Measurements from ENCODE around the gene MYCBP. TPM values are rescaled to one million over a fixed set of nuclear protein-coding genes. Genes with fewer than 3 reads are reported as not detected.

MYCBP gene
- total and polyA plus RNA-seq, 11 donors = 3.0 to 26.2 (median 11.1) TPM

DNA sequence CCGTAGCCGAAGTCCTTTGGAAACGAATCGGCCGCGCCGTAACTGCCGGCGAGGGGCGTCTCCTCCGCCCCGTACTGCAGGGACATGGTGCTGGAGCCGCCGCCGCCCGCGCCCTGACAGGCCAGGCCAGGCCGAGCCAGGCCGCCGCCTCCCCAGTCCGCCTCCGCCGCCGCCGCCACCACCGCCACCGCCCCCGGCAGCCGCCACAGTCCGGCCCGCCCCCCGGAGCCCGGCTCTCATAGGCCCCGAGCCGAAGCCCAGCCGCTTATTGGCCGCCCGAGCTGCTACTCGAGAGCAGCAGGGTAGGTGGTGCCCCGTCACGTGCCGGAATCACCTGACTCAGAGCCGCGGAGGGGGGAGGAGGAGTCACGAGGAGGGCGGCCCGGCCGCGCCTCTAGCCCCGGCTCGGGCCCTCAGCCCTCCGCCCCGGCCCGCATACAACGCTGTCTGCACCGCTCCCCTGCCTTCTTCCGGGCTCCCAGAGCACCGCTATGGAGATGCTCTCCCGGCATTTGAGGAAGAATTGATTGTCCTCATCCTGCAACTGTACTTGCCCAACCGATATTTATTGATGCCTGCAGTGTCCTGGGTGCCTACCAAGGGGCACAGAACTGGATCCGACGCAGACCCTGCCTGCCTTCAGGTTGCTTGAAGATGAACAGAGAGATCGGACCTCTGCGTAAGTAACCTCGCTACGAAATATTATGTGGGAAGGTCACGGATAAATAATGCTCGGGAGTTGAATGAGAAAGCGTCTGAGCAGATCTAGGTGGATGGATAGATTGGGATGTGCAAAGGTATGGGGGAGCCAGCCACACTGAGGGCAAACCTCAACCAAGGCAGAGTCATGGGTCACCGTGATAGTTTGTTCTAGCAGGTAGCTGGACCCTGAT is 13.3 kb downstream of the MYCBP start, which contains the start of gene RRAGC:
TSS of gene RRAGC (minus strand) at position 212 of the 893 bp plus-strand sequence. CDS start at position 86, 126 bp downstream.
- intact Hi-C loops (cut with DNase I) = loop anchor here in 8 of 10 donors (2.0 to 10.0 kb wide), 8 partner anchors 132 to 232 kb away; partner anchors contain the start of genes AKIRIN1 (in 3 of the 8) and NDUFS5 (in 1 of the 8)
- peak; percentile 100 for DNase-seq
- ATAC-seq = peak; percentile 96 to 99 (median 98)
- WGBS, 4 donors = 0 to 1% (median 1%) methylated on average over 13 to 70 of the region's 70 CpGs
- Histone ChIP-seq H3K9me3 (no peaks in the 10 kb centered on the region), H3K4me3 (peak within 1 kb of the TSS; percentile 81 to 99 (median 92)), H3K36me3 (peaks cover 0 to 33% (median 21%) of the 10 kb centered on the region in 9 donors), H3K27ac (peak within 1 kb of the TSS; percentile 56 to 96 (median 88)), H3K27me3 (no peaks in the 10 kb centered on the region), H3K4me1 (peaks cover 2 to 75% (median 48%) of the 10 kb centered on the region in 12 donors)
- peak in 1 of 2 donors; percentile 63 for TF ChIP-seq POLR2A (IDR thresholded peaks at IDR 0.05)
- TF ChIP-seq, protein P1, sequence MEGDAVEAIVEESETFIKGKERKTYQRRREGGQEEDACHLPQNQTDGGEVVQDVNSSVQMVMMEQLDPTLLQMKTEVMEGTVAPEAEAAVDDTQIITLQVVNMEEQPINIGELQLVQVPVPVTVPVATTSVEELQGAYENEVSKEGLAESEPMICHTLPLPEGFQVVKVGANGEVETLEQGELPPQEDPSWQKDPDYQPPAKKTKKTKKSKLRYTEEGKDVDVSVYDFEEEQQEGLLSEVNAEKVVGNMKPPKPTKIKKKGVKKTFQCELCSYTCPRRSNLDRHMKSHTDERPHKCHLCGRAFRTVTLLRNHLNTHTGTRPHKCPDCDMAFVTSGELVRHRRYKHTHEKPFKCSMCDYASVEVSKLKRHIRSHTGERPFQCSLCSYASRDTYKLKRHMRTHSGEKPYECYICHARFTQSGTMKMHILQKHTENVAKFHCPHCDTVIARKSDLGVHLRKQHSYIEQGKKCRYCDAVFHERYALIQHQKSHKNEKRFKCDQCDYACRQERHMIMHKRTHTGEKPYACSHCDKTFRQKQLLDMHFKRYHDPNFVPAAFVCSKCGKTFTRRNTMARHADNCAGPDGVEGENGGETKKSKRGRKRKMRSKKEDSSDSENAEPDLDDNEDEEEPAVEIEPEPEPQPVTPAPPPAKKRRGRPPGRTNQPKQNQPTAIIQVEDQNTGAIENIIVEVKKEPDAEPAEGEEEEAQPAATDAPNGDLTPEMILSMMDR (IDR thresholded peaks at IDR 0.05) = no peak

DNA sequence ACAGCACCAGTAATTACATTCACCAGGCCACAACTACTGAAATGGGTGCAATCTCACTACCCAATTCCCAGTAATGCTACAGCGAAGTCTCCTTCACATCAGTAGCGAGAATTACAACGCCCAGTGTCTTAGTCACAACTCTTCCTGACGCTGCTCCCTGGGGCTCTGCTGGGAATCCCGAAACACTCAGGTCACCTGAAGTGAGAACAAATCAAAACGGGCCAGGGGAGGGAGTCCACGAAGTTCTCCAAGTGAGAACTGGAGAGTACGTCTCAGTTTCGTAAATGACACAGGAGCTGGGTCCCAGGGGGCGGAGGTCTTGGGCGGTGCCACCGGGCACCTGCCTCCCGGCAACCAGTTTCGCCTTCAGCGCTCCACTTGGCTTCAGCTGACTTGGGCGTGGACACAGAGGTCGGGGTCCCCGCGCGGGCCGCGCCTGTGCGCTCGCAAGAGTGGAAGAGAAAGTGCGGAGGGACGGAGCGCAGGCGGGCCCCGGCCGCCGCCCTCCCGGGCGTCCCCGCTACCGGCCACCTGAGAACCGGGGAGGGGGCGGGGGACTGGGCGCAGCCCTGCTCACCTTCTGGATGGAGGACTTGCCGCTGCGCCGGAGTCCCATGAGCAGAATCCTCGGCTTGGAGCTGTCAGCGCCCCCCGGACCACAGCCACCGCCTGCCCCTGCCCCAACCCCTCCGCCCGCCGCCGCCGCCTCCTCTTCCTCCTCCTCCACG is 14.2 kb downstream of the MYCBP start:
- ATAC-seq (peak in 3 of 4 donors; percentile 2 to 41 (median 29)), DNase-seq (peak; percentile 41 to 77 (median 67))
- intact Hi-C loops (cut with DNase I) = loop anchor here in 6 of 10 donors (2.0 to 10.0 kb wide), 6 partner anchors 133 to 233 kb away; partner anchors contain the start of genes AKIRIN1 (in 2 of the 6) and NDUFS5 (in 1 of the 6)
- Histone ChIP-seq H3K27me3 (no peaks in the 10 kb centered on the region), H3K27ac (peak overlapping the region; percentile 56 to 96 (median 88)), H3K4me3 (peak overlapping the region; percentile 81 to 99 (median 92)), H3K9me3 (no peaks in the 10 kb centered on the region), H3K4me1 (peaks cover 2 to 67% (median 44%) of the 10 kb centered on the region in 12 donors), H3K36me3 (peaks cover 0 to 38% (median 28%) of the 10 kb centered on the region in 9 donors)
- TF ChIP-seq, protein P1 (IDR thresholded peaks at IDR 0.05) = no peak
- TF ChIP-seq POLR2A (IDR thresholded peaks at IDR 0.05) = no peak
- WGBS, 4 donors = 0% methylated on average over 39 to 51 of the region's 51 CpGs

DNA sequence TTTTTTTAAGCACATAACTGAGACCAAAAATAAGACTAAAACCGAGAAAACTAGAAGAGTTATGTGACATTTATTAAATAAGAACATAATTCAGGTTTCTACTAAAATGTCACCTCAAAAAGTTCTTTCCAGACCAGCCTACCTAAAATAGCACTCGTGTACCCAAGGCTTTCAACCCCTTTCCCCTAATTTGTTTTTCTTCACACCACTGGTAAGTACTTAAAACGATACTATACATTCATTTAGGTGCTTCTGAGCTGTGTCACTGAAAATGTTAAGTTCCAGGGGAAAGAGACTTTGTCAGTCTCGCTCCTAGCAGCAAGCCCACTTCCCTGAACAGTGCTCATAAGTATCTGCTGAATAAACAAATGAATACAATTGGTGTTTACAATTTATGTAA is 20.4 kb downstream of the MYCBP start:
- H3K27ac ChIP-seq = no peak overlapping the region
- DNase-seq = no peak
- H3K4me1 ChIP-seq = peaks cover 0 to 46% (median 10%) of the 10 kb centered on the region in 12 donors
- no peak for ATAC-seq
- 90 to 92% (median 90%) methylated on average over 4 of the region's 4 CpGs for WGBS, 4 donors
- peaks cover 0 to 91% (median 85%) of the 10 kb centered on the region in 9 donors for H3K36me3 ChIP-seq
- no peaks in the 10 kb centered on the region for H3K9me3 ChIP-seq
- no peak overlapping the region for H3K4me3 ChIP-seq
- no peak for TF ChIP-seq POLR2A (IDR thresholded peaks at IDR 0.05)
- TF ChIP-seq, protein P1 (IDR thresholded peaks at IDR 0.05) = no peak
- H3K27me3 ChIP-seq = no peaks in the 10 kb centered on the region
- intact Hi-C loops (cut with DNase I) = loop anchor here in 3 of 10 donors (10.0 kb wide), 2 partner anchors 152 to 232 kb away; no protein-coding TSS in a partner anchor

Data from heart left ventricle (tissue), 16 donors.